Muscle layer of colon (tissue), 2 donors: ENCODE data around the gene FEV.

Source experiments
- H3K27ac ChIP-seq: one replicate; pipeline ENCODE4 v1.7.0; 2013; ENCODE audit warnings: low read depth, mild to moderate bottlenecking, low read length, moderate library complexity
- H3K27me3 ChIP-seq, 2 donors: one replicate each; pipeline ENCODE4 v1.7.0; 2013; ENCODE audit warnings: low read length in 2 of 2, mild to moderate bottlenecking in 2 of 2; ENCODE audit not compliant: insufficient read depth in 2 of 2, control insufficient read depth in 1 of 2
- H3K36me3 ChIP-seq: one replicate; pipeline ENCODE4 v1.7.0; 2013; ENCODE audit warnings: mild to moderate bottlenecking, low read length; ENCODE audit not compliant: insufficient read depth
- H3K4me1 ChIP-seq: one replicate; pipeline ENCODE4 v1.7.0; 2013; ENCODE audit warnings: mild to moderate bottlenecking, low read length; ENCODE audit not compliant: insufficient read depth
- H3K4me3 ChIP-seq, 2 donors: one replicate each; pipeline ENCODE4 v1.7.0; 2013; ENCODE audit warnings: low read length in 2 of 2, low read depth in 1 of 2, mild to moderate bottlenecking in 1 of 2, moderate library complexity in 1 of 2
- H3K9ac ChIP-seq: one replicate; pipeline ENCODE4 v1.7.0; 2013; ENCODE audit warnings: low read length
- H3K9me3 ChIP-seq: one replicate; pipeline ENCODE4 v1.7.0; 2013; ENCODE audit warnings: mild to moderate bottlenecking, low read length
- donor health status: abdominal sarcoma.
- donor health status: Adenocarcinoma of cecum.

Gene FEV

DNA sequence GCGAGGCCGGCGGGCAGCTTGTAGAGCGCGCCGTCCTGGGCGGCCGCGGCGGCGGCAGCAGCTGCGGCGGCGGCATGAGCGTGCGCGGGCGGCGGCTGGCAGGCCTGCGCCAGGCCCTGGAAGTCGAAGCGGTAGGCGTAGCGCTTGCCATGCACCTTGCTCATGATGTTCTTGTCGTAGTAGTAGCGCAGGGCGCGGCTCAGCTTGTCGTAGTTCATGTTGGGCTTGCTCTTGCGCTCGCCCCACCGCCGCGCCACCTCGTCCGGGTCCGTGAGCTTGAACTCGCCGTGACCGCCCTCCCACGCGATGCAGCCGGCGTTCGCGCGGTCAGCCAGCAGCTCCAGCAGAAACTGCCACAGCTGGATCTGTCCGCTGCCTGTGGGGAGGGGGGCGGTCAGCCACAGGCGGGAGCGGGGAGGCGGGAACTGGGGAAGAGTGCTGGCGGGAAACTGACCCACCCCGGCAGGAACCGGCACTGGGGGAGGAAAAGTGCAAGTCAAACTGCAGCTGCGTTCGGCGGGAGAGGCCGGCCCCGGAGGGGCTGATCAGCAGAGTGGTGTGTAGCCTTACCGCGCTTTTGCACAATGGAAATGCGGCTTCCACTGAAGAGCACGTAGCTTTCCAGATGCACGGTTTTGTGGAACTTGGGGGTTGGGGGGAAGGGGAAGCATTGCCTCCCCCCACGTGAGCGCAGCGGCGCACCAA lies 3.0 kb downstream of the FEV start:
- Histone ChIP-seq H3K4me1 (peaks cover 18% of the 10 kb centered on the region), H3K27me3 (peaks cover 52 to 82% of the 10 kb centered on the region in 2 donors)

DNA sequence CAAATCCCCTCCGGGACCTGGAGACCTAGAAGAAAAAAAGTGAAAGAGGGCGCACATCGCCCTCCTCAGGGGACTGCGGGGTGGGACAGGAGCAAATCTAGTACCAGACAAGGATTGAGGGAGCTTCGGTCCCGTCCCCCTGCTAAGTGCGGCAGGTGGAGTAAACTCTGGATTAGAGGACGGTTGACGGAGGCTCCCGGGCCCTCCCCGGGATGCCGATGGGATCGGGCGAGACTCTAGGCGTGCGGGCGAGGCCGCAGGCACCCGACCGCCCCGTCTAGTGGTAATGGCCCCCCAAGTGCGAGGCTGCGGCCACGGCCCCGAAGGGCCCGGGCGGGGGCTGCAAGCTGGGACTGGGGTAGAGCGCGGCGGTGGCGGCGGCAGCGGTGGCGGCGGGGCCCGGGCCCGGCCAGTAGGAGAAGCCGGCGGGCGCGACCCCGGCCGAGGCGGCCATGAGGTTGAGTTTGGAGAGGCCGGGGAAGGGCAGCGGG lies 3.5 kb downstream of the FEV start:
- Histone ChIP-seq H3K4me1 (peaks cover 18% of the 10 kb centered on the region), H3K4me3 (peak overlapping the region in 1 of 2 donors; percentile 47), H3K9me3 (peaks cover 4% of the 10 kb centered on the region), H3K36me3 (no peaks in the 10 kb centered on the region), H3K27me3 (peaks cover 46 to 78% of the 10 kb centered on the region in 2 donors), H3K9ac (no peak overlapping the region), H3K27ac (no peak overlapping the region)

More for the DNA sequence above, 3.0 kb downstream of the FEV start:
- Histone ChIP-seq H3K27ac (no peak overlapping the region), H3K9ac (no peak overlapping the region), H3K4me3 (peak overlapping the region; percentile 26 to 47), H3K9me3 (peaks cover 4% of the 10 kb centered on the region), H3K36me3 (no peaks in the 10 kb centered on the region)

DNA sequence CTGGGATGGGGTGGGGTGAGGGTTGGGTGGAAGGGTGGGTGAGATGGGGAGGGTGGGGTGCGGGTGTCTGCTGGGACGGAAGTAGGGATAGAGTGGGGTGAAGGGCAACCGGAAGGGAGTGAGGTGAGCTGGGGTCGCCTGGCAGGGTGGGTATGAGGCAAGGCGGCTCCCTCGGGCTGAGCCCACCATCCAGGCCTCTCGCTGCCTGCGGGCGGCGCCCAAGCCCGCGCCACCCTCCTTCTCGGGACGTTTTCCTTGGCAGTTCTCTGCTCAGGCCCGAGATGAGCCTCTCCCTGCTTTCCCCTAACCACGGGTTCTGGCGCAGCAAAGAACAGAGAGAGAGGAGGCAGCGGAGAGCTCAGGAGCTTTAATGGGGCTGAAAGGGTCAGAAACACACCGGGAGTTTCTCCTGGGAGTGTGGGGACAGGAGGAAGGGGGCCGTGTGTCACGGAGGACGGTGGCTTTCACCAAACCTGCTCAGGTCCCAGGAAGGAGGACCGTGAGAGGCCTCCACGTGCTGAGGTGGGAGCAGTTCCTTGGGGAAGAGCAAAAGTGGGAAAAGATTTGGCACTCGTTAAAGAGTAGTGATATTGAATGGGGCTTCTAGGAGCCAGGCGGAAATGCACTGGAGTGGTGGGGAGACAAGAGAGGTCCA lies 4.1 kb downstream of the FEV start:
- no peak overlapping the region for H3K9ac ChIP-seq
- H3K36me3 ChIP-seq, result no peaks in the 10 kb centered on the region
- no peak overlapping the region for H3K27ac ChIP-seq
- peaks cover 18% of the 10 kb centered on the region for H3K4me1 ChIP-seq
- no peak overlapping the region for H3K4me3 ChIP-seq
- peaks cover 40 to 76% of the 10 kb centered on the region in 2 donors for H3K27me3 ChIP-seq
- H3K9me3 ChIP-seq, result peaks cover 4% of the 10 kb centered on the region

DNA sequence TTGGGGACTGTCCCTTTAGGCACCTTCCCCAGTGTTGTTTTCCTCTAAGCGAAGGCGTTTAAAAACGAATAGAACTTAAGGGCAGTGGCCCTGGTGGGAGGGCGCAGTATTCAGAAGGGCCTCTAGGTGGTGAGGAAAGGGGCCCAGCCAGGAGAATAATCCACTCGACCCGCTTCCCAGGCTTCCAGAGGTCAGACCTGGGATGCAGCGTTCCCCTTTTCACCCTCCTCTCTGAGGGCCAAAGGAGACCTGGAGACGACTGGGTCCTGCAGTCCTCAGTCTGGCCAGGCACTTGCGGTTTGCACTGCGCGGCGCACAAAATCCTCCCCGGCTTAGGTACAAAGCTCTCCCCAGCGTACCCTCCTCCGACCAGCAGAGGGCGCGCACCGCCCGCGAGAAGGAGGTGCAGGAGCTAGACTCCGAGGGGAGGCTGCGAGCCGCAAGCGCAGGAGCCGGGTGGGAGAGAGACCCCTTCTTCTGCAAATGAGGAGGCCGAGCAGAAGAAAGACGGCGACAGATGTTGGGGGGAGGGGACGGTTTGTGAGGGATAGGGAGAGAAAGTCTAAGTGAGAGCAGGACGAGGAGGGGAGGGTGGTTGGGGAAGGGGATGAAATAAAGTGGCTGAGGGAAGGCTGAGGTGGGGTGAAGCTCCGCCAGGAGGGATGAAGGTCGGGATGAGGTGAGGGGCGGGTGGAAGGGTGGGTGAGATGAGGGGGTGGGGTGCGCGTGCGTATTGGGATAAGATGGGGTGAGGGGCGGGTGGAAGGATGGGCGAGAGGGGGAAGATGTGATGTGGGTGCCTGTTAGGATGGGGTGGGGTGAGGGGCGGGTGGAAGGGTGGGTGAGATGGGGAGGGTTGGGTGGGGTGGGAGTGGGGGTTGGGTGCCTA lies 4.9 kb downstream of the FEV start:
- no peaks in the 10 kb centered on the region for H3K36me3 ChIP-seq
- H3K9me3 ChIP-seq, result peaks cover 4% of the 10 kb centered on the region
- H3K27me3 ChIP-seq, result peaks cover 35 to 68% of the 10 kb centered on the region in 2 donors
- no peak overlapping the region for H3K9ac ChIP-seq
- peaks cover 18% of the 10 kb centered on the region for H3K4me1 ChIP-seq
- H3K4me3 ChIP-seq, result peak overlapping the region in 1 of 2 donors; percentile 45
- no peak overlapping the region for H3K27ac ChIP-seq

DNA sequence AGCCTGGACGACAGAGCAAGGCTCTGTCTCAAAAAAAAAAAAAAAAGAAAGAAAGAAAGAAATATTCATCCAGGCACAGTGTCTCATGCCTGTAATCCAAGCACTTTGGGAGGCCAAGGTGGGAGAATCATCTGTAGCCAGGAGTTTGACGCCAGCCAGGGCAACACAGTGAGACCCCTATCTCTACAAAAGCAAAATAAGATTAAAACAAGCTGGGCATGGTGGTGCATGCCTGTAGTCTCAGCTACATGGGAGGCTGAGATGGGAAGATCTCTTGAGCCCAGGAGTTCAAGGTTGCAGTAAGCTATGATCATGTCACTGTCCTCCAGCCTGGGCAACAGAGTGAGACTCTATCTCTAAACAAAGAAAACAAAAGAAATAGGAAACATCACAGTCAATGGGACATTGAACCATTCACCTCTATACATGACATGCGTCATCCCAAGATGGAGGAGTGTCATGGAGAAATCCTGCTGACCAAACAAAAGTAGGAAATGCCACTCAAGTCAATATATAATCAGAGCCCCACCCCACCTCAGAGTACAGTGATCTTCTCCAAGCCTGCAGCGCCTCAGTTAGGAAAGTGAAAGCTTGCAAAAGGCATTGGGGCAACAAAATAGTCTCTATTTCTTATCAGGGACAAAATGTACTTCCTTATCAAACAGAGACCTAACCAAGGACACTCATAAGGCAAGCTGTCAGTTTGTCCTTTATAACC lies 9.8 kb downstream of the FEV start:
- Histone ChIP-seq H3K9me3 (no peaks in the 10 kb centered on the region), H3K4me1 (no peaks in the 10 kb centered on the region), H3K9ac (no peak overlapping the region), H3K27ac (no peak overlapping the region), H3K4me3 (no peak overlapping the region), H3K36me3 (no peaks in the 10 kb centered on the region), H3K27me3 (peaks cover 11 to 33% of the 10 kb centered on the region in 2 donors)

DNA sequence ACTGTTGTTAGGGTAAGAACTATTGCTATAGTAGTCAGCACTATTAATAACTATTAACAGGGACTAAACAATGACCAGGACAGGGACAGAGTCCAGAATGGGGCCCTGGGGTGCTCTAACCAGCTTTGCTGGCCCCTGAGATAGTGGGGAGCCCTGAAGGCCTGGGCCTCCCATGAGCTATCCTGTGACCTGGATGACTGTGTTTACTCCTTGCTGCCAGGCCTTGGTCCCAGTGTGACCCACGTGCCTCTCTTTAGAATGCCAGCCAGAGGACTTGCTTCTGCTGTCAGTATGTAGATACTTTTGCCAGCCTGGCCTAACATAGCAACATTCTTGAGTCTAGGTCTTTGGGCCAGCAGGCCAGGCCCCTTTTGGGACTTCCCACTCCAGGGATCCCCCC lies 14.1 kb downstream of the FEV start:
- peaks cover 8 to 11% of the 10 kb centered on the region in 2 donors for H3K27me3 ChIP-seq
- H3K4me3 ChIP-seq, result no peak overlapping the region
- H3K4me1 ChIP-seq, result no peaks in the 10 kb centered on the region
- no peak overlapping the region for H3K27ac ChIP-seq
- H3K9me3 ChIP-seq, result no peaks in the 10 kb centered on the region
- no peaks in the 10 kb centered on the region for H3K36me3 ChIP-seq
- H3K9ac ChIP-seq, result no peak overlapping the region

DNA sequence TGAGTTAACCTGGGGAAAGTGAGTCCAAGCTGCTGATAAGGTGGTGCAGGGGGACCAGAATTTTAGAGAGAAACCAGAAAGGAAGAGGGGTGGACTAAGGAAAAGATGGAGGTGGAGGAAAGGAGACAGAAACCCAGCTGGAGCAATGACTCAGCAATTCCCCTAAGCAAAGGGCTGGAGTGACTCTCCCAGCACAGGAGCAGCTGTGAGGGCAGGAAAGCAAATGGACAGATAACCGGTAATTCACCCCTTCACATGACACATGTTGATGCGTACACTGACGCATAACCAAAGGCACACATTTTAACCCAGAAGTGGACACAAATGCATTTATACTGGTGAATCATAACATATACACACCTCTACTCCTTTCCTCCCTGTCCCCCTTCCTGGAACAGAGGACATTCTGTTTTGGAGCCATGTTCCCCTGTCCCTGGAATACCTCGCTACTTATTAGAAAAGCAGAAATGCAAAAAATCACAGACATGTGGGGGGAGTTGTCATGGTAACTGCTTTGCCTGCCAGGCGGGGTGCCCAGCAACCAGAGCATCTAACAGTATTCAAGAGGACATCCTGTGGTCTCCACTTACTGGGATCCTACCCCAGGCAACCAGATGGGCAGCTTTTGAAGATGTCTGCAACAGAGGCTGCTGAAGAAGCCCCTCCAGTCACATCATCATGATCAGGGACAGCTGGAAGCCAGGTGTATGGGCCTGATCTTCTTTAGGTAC lies 20.8 kb downstream of the FEV start:
- Histone ChIP-seq H3K4me3 (no peak overlapping the region), H3K9me3 (no peaks in the 10 kb centered on the region), H3K27ac (no peak overlapping the region), H3K36me3 (no peaks in the 10 kb centered on the region), H3K9ac (no peak overlapping the region), H3K4me1 (no peaks in the 10 kb centered on the region), H3K27me3 (peaks cover 33 to 57% of the 10 kb centered on the region in 2 donors)

DNA sequence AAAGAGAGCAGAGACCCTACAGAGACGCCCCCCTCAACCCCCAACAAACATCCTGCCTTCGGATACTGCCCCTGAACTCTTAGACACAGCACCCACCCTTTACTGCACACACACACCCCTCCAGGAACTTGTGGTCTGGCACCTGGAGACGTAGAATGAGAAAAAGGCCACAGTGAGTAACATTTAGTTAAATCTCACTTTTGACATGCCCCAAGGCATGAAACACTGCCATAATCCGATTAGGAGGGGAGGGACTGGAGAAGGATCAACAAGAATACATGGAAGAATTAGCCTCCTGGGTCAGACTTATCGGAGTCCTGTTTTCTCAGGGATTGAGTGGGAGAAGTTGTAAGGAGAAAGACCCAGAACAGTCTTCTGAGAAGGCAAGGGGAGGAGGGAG lies 21.4 kb downstream of the FEV start:
- no peaks in the 10 kb centered on the region for H3K9me3 ChIP-seq
- no peak overlapping the region for H3K4me3 ChIP-seq
- no peaks in the 10 kb centered on the region for H3K36me3 ChIP-seq
- no peak overlapping the region for H3K27ac ChIP-seq
- H3K27me3 ChIP-seq, result peaks cover 39 to 63% of the 10 kb centered on the region in 2 donors
- no peaks in the 10 kb centered on the region for H3K4me1 ChIP-seq
- H3K9ac ChIP-seq, result no peak overlapping the region

DNA sequence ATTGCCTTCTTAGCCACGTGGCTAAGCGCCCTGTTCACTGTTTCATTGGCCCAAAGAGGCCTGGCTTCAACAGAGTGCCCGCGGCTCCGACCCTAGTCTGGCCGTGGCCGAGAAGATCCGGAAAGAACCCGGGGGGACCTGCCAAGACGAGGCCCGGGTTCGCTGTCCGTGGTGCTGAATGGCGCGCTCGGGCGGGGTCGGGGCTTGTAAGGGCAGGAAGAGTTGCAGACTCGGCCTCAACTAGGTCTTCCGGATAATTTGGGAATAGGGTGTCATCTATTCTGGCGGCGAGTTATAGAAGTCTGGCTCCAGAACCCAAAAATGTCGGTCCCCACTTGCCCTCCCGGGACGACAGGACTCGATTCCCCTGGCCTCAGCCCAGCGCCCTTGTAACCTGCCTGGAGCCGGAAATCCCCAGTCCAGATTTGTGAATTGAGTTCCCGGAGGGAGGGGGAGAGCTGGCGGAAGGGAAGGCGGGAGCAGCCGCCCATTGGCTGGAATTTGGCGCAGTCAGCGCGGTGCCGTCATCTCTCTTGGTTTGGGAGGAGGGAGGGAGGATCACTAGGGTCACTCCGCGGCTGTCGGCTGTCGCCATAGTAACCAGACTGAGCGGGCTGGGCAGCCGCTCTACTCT lies 22.0 kb downstream of the FEV start:
- no peak overlapping the region for H3K9ac ChIP-seq
- no peak overlapping the region for H3K27ac ChIP-seq
- H3K27me3 ChIP-seq, result peaks cover 44 to 69% of the 10 kb centered on the region in 2 donors
- H3K4me1 ChIP-seq, result no peaks in the 10 kb centered on the region
- no peaks in the 10 kb centered on the region for H3K36me3 ChIP-seq
- no peaks in the 10 kb centered on the region for H3K9me3 ChIP-seq
- H3K4me3 ChIP-seq, result no peak overlapping the region
